GM19372 (cell line): ENCODE results near the gene PIK3R4.

Source experiments
- ATAC-seq: cut with Tn5 transposase; IDR thresholded peaks from one replicate; pipeline ENCODE4 v1.9.1; 2021; ENCODE audit warnings: mild to moderate bottlenecking, low read depth, moderate library complexity; ENCODE audit not compliant: unreplicated experiment

Gene PIK3R4

GRCh38 chr3:130743354-130743753 lies 3.3 kb downstream of the PIK3R4 start:
- no peak for ATAC-seq

GRCh38 chr3:130741946-130742610 lies 4.6 kb downstream of the PIK3R4 start:
- ATAC-seq: no peak

GRCh38 chr3:130739848-130740247 lies 6.8 kb downstream of the PIK3R4 start:
- no peak for ATAC-seq

GRCh38 chr3:130738241-130738640 lies 8.4 kb downstream of the PIK3R4 start:
- ATAC-seq: no peak

- no peak for ATAC-seq
These were observed 9.0 kb downstream of the PIK3R4 start for GRCh38 chr3:130737622-130738021.

- ATAC-seq: no peak
These were observed 13.3 kb downstream of the PIK3R4 start for GRCh38 chr3:130733236-130733875.

GRCh38 chr3:130732501-130732900 lies 14.1 kb downstream of the PIK3R4 start:
- no peak for ATAC-seq

GRCh38 chr3:130731817-130732216 lies 14.8 kb downstream of the PIK3R4 start:
- no peak for ATAC-seq

- no peak for ATAC-seq
These were observed 17.5 kb downstream of the PIK3R4 start for GRCh38 chr3:130729154-130729553.

- ATAC-seq: no peak
These were observed 18.6 kb downstream of the PIK3R4 start for GRCh38 chr3:130728037-130728436.

- no peak for ATAC-seq
These were observed 20.9 kb downstream of the PIK3R4 start for GRCh38 chr3:130725746-130726145.

- ATAC-seq: no peak
These were observed 31.0 kb downstream of the PIK3R4 start for GRCh38 chr3:130715616-130716015.

GRCh38 chr3:130712718-130713423 lies 33.8 kb downstream of the PIK3R4 start:
- ATAC-seq: no peak

GRCh38 chr3:130711565-130712324 lies 34.9 kb downstream of the PIK3R4 start:
- ATAC-seq: no peak

GRCh38 chr3:130709671-130710070 lies 37.0 kb downstream of the PIK3R4 start:
- no peak for ATAC-seq

- no peak for ATAC-seq
These were observed 38.6 kb downstream of the PIK3R4 start for GRCh38 chr3:130707902-130708601.

GRCh38 chr3:130705501-130705900 lies 41.1 kb downstream of the PIK3R4 start:
- ATAC-seq: no peak

GRCh38 chr3:130702985-130703384 lies 43.6 kb downstream of the PIK3R4 start:
- ATAC-seq: no peak

GRCh38 chr3:130700541-130700940 lies 46.1 kb downstream of the PIK3R4 start:
- ATAC-seq: no peak

GRCh38 chr3:130699765-130700164 lies 46.9 kb downstream of the PIK3R4 start:
- ATAC-seq: no peak
